Fibroblast of skin of right quadriceps (primary cell): ENCODE data around the gene DENND1C.

Source experiments
- DNase-seq: peaks from one replicate; pipeline ENCODE4 v3.0.0-alpha.2; 2013

The DENND1C gene, protein sequence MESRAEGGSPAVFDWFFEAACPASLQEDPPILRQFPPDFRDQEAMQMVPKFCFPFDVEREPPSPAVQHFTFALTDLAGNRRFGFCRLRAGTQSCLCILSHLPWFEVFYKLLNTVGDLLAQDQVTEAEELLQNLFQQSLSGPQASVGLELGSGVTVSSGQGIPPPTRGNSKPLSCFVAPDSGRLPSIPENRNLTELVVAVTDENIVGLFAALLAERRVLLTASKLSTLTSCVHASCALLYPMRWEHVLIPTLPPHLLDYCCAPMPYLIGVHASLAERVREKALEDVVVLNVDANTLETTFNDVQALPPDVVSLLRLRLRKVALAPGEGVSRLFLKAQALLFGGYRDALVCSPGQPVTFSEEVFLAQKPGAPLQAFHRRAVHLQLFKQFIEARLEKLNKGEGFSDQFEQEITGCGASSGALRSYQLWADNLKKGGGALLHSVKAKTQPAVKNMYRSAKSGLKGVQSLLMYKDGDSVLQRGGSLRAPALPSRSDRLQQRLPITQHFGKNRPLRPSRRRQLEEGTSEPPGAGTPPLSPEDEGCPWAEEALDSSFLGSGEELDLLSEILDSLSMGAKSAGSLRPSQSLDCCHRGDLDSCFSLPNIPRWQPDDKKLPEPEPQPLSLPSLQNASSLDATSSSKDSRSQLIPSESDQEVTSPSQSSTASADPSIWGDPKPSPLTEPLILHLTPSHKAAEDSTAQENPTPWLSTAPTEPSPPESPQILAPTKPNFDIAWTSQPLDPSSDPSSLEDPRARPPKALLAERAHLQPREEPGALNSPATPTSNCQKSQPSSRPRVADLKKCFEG

DNA sequence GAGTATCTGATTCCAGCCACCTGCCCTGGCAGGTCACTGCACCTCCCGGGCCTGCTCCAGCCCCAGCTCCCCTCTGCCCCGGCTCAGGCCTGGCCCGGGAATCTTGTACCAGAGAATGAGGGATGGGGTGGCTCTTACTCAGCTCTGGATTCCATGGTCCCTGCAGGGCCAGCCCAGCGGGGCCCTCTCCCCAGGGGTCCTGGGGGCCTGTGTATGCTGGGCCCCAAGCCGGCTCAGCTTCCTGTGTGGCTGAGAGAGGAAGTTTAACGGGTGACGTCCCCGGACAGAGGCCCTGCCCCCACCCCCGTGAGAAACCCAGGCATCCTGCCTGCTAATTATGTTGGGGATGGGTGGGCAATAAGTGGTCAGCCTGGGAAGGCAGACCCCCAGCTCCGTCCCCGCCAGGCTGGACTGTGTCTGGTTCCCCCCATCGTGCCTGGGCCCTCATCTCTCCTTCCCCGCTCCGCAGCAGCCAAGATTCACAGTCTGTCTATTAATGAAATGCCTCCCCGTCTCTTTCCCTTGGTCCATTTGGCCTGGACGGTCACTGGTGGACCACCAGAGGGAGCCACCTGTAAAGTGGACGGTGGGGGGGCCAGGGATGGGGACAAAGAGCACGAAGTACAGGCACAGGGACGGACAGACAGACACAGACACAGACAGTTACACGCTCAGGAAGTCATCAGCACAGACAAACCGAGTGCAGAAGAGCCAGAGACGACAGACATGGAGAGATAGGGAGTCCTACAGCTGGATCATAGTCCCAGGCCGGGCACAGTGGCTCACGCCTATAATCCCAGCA, at the start of gene DENND1C:
Gene DENND1C (minus strand): TSS at position 247 of the 802 bp plus-strand sequence. CDS start 92 bp downstream, at position 155.
- no peak for DNase-seq

DNA sequence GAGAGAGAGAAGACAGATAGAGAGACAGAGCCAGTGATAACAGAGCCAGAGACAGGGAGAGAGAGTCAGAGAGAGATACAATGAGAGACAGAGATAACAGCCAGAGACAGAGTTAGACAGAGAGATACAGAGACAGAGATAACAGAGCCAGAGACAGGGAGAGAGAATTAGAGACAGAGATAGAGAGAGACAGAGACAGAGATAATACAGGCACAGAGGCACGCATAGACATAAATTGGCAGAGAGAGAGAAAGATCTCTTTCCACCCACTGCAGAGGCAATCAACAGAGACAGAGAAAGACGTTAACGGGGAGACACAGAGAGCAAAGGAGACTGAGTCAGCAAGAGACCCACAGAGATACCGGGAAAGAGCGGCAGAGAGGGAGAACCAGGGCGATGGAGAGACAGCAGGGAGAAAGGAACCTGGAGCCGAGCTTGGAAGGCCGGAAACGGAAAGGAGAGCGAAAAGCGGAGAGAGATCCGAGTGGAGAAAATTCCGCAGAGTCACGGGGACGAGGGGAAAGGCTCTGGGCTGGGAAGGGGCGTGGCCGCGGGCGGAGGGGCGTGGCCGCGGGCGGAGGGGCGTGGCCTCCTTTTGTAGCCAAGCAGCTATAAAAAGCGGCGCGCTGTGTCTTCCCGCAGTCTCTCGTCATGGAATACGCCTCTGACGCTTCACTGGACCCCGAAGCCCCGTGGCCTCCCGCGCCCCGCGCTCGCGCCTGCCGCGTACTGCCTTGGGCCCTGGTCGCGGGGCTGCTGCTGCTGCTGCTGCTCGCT, 49.0 kb upstream of the DENND1C start, which contains the start of gene TNFSF9:
Gene TNFSF9 (plus strand): TSS at position 641 of the 777 bp plus-strand sequence. CDS start 11 bp downstream, at position 652.
- DNase-seq, result peak; percentile 86

DNA sequence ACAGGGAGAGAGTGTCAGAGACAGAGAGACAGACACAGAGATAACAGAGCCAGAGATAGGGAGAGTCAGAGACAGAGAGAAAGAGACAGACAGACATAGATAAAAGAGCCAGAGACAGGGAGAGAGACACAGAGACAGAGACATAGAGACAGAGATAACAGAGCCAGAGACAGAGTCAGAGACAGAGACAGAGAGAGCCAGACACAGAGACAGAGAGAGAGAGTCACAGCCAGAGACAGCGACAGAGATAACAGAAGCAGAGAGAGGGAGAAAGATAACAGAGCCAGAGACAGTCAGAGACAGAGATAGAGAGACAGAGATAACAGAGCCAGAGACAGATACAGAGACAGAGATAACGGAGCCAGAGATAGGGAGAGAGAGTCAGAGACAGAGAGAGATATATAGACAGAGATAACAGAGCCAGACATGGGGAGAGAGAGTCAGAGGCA, 48.4 kb upstream of the DENND1C start:
- no peak for DNase-seq

DNA sequence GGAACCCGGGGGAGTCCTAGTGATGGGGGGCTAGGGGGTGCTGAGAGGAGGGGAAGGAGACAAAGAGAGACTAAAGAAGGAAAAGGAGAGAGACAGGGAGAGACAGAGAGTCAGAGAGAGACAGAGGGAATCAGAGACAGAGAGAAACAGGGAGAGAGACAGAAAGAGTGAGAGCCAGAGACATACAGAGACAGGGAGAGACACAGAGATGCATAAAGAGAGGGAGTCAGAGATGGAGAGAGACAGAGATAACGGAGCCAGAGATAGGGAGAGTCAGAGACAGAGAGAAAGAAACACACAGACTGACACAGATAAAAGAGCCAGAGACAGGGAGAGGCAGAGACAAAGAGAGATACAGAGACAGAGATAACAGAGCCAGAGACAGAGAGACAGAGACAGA, 47.8 kb upstream of the DENND1C start:
- DNase-seq, result no peak

DNA sequence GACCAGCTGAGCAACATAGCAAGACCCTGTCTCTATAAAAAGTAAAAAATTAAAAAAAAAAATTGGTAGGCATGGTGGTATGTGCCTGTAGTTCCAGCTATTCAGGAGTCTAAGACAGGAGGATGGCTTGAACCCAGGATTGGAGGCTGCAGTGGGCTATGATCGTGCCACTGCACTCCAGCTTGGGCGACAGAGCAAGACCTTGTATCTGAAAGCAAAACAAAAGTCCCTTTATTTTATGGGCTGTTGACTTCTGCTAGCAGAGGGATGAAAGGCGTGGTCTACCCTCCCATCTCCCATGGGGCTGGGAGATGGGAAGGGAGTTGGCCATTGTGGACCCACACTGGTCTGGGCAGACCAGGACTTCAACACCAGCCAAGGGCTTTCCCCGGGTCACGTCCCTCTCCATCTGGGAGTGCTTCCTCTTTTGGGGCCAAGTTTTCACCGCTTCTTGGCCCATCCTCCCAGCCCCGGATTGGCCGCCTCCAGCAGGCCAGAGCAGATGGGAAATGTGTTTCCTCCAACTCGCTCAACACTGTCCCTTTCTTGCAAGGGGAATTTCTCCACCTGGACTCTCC, 47.0 kb upstream of the DENND1C start:
- no peak for DNase-seq

DNA sequence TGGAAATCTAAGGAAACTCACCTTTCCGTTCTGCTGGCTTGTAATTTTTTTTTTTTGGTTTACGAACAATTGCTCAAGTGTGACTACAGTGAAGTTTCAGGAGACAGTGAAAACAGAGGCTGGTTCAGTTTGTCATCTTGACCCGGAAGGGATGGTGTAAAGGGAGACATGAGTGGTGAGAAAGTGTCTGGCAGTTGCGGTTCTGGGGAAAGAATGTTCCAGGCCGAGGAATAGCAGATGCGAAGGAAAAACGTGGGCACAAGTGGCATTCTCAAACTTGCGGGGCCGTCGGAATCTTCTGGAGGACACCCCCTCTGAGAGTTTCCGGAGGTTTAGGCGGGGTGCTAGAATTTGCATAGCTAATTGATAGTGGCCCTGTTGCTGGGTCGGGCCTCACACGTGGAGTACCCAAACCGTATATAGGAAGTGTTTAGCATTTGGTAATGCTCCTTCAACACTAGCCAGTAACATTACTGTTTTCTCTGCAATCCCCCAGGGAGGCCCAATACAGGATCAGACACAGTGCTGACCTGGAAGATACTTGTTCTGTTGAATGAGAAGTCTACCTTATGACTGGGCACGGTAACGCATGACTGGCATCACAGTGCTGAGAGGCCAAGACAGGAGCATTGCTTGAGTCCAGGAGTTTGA, 46.4 kb upstream of the DENND1C start:
- no peak for DNase-seq

DNA sequence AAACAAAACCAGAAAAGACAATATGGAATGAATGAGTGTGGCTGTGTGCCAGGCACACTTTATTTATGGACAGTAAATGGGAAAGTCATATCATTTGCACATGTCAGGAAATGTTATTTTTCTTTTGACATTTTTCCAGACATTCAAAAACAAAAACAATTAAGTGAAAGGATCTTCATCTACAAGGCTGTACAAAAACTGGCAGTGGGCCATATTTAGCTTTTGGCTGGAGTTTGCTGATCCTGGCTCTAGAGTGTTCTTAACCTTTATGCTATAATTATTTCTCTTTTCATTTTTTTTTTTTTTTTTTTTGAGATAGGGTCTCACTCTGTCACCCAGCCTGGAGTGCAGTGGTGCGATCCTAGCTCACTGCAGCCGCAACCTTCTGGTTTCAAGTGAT, 42.7 kb upstream of the DENND1C start:
- no peak for DNase-seq

DNA sequence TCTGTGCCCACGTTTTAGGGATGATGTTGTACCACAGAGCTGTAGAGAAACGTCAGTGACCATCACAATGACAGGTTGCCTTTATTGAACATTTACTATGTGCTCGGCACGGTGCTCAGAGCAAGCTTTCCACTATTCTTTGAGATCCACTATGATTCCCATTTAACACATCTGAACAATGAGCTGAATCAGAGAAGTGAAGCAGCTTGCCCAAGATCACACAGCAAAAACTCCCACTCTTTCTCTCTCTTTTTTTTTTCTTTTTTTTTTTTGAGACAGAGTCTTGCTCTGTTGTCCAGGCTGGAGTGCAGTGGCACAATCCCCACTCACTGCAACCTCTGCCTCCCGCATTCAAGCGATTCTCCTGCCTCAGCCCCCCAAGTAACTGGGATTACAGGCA, 41.1 kb upstream of the DENND1C start:
- no peak for DNase-seq

DNA sequence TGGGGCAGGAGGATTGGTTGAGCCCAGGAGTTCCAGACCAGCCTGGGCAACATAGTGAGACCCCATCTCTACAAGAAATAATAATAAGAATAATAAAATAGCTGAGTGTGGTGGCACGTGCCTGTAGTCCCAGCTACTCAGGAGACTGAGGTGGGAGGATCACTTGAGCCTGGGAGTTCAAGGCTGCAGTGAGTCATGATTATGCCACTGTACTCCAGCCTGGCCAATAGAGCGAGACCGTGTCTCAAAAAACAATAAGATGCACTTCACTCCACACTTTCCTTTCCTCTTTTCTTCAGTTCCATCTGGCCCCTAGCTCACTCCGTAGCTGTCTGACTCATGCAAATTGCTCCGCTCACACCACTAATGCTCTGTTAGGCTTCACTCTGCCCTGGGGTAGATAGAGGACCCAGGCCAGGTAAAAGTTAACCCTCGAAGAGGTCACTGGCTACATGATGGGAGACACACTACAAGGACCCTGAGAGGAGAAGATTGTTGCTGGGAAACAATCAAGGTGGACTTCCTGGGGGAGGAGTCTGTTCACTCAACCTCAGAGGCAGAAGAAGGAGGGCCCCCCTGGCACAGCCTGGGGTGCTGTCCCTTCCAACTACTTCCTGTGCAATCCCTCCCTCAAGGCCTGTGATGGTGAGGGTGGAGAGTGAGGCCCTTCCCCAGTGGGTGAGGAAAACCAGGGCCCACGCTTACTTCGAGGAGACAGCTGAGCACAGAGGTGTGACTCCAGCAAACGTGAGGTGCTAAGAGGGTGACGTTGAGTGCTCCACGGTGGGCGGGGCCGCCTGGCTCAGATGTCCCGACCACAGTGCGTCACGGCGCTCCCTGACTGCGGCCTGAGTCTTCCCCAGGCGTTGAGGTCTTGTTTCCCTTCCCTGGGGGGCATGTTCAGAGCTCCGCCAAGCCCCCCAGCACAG, 40.4 kb upstream of the DENND1C start:
- DNase-seq, result no peak

DNA sequence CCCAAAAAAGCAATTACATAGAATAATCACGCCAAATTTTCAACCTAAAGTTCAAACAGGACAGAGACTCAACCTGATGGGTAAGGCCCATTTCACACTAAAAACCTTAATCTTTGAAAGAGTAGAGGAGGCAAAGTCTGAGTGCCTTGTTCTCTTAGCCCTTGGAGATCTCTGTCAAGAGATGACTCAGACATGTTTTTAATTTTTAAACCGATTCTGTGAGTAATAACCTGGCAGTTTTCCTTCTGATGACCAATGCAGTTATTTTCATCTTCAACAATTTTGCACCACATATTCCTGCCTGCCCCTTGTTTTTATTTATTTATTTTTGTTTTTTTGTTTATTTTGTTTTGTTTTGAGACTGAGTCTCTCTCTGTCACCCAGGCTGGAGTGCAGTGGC, 37.7 kb upstream of the DENND1C start:
- peak; percentile 80 for DNase-seq

DNA sequence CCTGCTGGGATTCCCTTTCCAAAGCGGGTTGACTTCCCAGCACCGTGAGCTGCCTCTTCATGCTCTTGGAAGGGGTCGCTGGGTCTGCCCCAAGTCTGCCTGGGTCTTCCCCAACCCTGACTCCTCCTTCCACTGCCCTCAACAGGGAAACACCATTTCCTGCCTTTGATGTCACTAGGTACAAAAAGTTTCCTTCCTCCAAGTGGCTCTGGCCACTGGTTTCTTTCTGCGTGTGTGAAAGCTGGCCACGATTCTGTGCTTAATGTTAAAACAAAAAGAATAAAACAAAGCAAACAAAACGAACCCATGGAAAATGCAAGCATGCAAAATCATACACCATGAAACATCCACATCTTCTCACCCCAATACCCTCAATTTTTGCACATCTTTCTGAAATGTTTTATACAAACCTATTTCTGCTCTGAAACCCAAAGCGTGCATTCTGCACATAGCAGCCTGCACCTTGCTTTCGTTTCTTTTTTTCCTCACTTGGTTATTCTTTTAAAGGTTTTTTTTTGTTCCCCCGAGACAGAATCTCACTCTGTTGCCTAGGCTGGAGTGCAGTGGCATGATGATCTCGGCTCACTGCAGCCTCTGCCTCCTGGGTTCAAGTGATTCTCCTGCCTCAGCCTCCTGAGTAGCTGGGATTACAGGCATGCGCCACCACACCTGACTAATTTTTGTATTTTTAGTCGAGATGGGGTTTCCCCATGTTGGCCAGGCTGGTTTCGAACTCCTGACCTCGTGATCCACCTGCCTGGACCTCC, 36.7 kb upstream of the DENND1C start:
- no peak for DNase-seq

DNA sequence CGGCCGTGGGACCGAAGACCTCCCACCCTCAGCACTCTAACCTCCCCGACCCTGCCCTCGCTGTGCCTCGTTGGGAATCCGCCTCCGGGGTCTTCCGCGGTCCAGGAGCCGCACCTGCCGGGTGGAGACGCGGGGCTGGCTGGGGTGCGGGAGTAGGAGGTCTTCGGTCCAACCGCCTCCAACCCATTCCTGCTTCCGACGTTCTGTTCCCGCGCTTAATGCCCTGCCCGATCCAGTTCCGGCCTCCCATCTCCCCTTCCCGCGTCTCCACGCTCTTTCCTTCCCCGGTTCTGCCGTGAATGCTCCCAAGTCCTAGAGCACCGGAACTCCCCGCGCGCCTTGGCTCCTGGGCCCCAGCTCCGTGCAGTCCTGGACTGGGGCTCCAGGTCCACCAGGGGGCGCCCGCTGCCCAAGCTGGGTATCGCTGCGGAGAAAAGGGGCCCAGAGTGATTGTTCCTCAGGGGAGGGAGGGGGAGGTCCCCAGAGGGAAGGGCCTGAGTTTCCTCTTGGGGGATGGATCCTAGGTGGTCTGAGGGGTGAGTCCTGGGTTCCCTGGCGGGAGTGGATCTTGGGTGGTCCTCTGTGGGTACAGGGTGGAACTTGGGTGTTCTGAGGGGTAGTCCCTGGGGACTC, 35.2 kb upstream of the DENND1C start:
- peak; percentile 83 for DNase-seq

DNA sequence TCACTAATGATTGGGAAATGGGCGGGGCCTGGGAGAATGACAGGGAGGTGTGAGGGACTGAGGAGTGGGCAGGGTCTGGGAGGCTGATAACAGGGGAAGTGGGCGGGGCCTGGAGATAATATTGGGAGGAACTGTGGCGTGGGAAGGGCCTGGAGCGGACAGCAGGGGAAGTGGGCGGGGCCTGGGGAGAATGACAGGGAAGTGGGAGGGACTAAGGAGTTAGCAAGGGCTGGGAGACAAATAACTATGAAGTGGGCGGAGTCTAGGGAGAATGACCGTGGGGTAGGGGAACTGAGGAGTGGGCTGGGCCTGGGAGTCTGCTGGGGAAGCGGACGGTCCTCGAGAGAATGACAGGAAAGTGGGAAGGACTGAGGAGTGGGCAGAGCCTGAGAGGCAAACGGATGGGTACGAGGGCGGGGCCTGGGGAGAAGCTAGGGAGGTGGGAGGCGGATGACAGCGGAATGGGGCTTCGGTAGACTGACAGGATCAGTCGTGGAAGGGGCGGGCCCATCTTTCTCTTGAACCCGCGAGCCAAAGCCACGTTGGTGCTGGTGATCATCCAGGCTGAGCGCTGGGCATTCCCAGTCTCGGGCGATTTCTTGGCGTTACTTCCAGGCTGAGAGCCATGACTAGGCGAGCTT, 34.6 kb upstream of the DENND1C start:
- peak; percentile 90 for DNase-seq

DNA sequence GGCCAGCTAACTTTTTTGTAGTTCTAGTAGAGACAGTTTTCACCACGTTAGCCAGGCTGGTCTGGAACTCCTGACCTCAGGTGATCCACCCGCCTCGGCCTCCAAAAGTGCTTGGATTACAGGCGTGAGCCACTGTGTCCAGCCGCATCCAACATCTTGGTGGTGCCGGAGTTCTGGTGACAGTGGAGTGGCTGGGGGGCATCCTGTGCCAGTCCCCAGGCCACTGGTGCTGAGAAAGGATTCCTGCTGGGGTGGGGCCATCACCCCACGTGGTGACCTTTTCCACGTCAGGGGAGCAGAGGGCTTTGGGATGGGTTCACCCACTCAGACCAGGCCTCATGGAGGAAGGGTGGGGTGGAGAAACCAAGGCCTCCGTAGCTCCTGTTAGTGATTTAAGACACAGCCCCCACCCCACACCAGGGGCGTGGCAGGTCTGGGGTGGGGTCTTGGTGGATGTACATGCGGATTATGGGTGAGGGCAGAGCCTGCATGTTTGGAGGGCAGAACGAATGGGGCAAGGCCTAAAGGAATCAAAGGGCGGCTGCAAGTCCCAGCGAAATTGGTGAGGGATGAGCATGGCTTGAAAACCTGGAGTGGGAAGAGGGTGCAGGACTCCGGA, 33.4 kb upstream of the DENND1C start:
- DNase-seq, result no peak

DNA sequence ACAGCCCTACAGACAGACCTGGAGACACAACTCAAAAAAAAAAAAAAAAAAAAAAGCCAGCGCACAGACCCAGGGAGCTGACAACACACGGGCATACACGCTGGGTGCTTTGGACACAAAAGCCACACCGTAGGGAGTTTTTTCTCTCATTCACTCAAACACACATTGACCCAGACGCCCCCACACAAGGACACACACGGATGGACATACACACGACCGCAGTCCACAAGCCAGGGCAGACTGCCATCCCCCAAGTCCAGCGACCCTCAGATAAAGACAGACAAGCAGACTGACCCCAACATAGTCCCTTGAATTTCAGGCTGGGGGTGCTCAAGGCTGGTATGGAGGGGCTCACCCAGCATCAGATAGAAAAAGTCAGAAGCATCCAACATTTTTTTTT, 32.5 kb upstream of the DENND1C start:
- no peak for DNase-seq

DNA sequence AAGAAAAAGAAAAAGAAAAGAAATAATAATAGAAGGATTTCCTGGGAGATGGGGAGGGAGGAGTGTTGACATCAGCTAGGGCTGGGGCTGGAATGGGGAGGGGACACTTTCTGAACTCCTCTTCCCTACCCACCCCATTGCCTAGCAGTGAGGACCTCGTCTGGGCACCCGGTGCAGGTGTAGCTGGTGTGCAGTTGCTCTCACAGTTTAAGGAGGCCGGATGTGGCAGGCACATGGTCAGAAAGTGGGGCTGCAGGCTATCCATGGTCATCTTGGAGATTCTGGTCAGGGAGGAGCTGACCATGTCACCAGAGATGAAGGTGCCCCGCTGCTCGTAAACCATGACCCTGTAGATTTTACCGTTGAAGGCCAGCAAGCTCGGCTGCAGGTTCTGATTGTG, 29.0 kb upstream of the DENND1C start:
- DNase-seq, result no peak

DNA sequence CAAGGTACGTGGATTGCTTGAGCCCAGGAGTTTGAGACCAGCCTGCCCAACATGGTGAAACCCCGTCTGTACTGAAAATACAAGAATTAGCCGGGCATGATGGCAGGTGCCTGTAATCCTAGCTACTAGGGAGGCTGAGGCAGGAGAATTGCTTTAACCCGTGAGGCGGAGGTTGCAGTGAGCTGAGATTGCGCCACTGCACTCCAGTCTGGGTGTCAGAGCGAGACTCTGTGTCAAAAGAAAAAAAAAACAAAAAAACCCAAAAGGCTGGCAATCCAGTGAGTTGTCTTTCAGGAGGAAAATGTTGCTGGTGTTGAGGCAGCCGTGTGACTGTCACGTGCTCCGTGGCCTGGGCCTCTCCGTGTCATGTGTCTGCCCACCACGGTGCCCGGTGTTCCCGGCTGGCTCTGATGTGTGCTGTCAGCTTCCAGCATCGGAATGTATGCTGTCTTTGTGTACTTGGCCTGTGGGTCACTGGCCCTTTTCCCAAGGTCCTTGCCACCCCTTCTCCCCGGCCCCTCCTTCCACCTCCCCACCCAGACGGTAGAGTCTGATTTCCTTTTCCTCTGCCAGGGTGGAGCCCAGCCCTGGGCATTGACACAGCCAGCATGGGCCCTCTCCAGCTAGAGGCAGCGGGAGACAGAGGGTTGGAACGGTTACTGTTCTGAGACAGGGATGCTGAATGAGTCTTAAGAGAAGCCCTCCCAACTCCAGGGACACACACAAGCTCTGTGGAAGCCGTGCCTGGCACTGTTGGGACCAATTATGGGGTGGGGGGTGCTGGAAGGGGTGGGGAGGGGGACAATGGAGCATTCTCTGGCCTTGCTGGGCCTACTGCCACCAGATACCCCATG, 27.8 kb upstream of the DENND1C start:
- no peak for DNase-seq
